HG03060 (cell line): ENCODE results near the gene GRIP2.

ENCODE experiments used
- ATAC-seq: cut with Tn5 transposase; IDR thresholded peaks from one replicate; pipeline ENCODE4 v1.9.1; 2021; ENCODE audit warnings: low read depth, moderate number of reproducible peaks; ENCODE audit not compliant: unreplicated experiment

Gene GRIP2

GRCh38 chr3:14539742-14540491 lies at the start of gene GRIP2:
Gene GRIP2, minus strand, starts transcription at chr3:14540342. Its CDS starts 34 bp downstream, at chr3:14540308.
- no peak for ATAC-seq

GRCh38 chr3:14588425-14589112 lies 48.4 kb upstream of the GRIP2 start:
- ATAC-seq, result no peak

- no peak for ATAC-seq
Measured at GRCh38 chr3:14587740-14588360, 47.7 kb upstream of the GRIP2 start.

- no peak for ATAC-seq
Measured at GRCh38 chr3:14586611-14587010, 46.5 kb upstream of the GRIP2 start.

GRCh38 chr3:14583548-14584091 lies 43.5 kb upstream of the GRIP2 start:
- no peak for ATAC-seq

GRCh38 chr3:14582045-14582410 lies 41.9 kb upstream of the GRIP2 start:
- no peak for ATAC-seq

GRCh38 chr3:14581334-14582044 lies 41.3 kb upstream of the GRIP2 start:
- ATAC-seq, result no peak

GRCh38 chr3:14577897-14578296 lies 37.8 kb upstream of the GRIP2 start:
- no peak for ATAC-seq

GRCh38 chr3:14576163-14576562 lies 36.0 kb upstream of the GRIP2 start:
- no peak for ATAC-seq

- ATAC-seq, result no peak
Measured at GRCh38 chr3:14574183-14574582, 34.0 kb upstream of the GRIP2 start.

- ATAC-seq, result no peak
Measured at GRCh38 chr3:14573706-14574105, 33.6 kb upstream of the GRIP2 start.

- ATAC-seq, result no peak
Measured at GRCh38 chr3:14570864-14571263, 30.7 kb upstream of the GRIP2 start.

- ATAC-seq, result no peak
Measured at GRCh38 chr3:14570089-14570488, 29.9 kb upstream of the GRIP2 start.

- ATAC-seq, result no peak
Measured at GRCh38 chr3:14569474-14570000, 29.4 kb upstream of the GRIP2 start.

- no peak for ATAC-seq
Measured at GRCh38 chr3:14568269-14568668, 28.1 kb upstream of the GRIP2 start.

GRCh38 chr3:14566812-14567211 lies 26.7 kb upstream of the GRIP2 start:
- no peak for ATAC-seq

- ATAC-seq, result no peak
Measured at GRCh38 chr3:14565868-14566588, 25.9 kb upstream of the GRIP2 start.

- no peak for ATAC-seq
Measured at GRCh38 chr3:14564741-14565140, 24.6 kb upstream of the GRIP2 start.

- ATAC-seq, result no peak
Measured at GRCh38 chr3:14563946-14564539, 23.9 kb upstream of the GRIP2 start.
